SK-N-SH treated with all-trans-retinoic acid at 6 μM for 48 hours (cell line): ENCODE results near the gene CADM1.

Source experiments
- ATAC-seq: fragments of 200-7000 bp; cut with Tn5 transposase; 3 replicates; pipeline ENCODE4 v1.9.1; 2020; ENCODE audit warnings: mild to moderate bottlenecking, moderate library complexity
- ARNTL ChIP-seq: fragments of 450-650 bp; formaldehyde crosslinking; IDR thresholded peaks from 2 replicates; pipeline ENCODE4 v1.5.0; 2020; ENCODE audit warnings: low read depth, mild to moderate bottlenecking, moderate library complexity, borderline replicate concordance
- BACH2 ChIP-seq: fragments of 250-450 bp; sonication (Bioruptor Pico); IDR thresholded peaks from 2 replicates; pipeline ENCODE4 v1.9.0; 2021; ENCODE audit warnings: mild to moderate bottlenecking, borderline replicate concordance
- CSDC2 ChIP-seq: fragments of 250-450 bp; sonication (Bioruptor Pico); IDR thresholded peaks from 2 replicates; pipeline ENCODE4 v1.5.0; 2020; ENCODE audit warnings: mild to moderate bottlenecking, moderate library complexity
- ESRRG ChIP-seq: fragments of 250-450 bp; sonication (Bioruptor Pico); IDR thresholded peaks from 2 replicates; pipeline ENCODE4 v1.6.1; 2021; ENCODE audit warnings: mild to moderate bottlenecking
- GLIS3 ChIP-seq: fragments of 250-450 bp; sonication (Bioruptor Pico); IDR thresholded peaks from 2 replicates; pipeline ENCODE4 v1.5.0; 2020; ENCODE audit warnings: mild to moderate bottlenecking, moderate library complexity
- ISL1 ChIP-seq: fragments of 250-450 bp; sonication (Bioruptor Pico); IDR thresholded peaks from 2 replicates; pipeline ENCODE4 v2.1.2; 2022; ENCODE audit warnings: mild to moderate bottlenecking, moderate library complexity
- OSR1 ChIP-seq: fragments of 250-450 bp; sonication (Bioruptor Pico); IDR thresholded peaks from 2 replicates; pipeline ENCODE4 v1.8.0; 2022; ENCODE audit warnings: moderate library complexity, mild to moderate bottlenecking, inconsistent platforms
- PPARA ChIP-seq: fragments of 250-450 bp; sonication (Bioruptor Pico); IDR thresholded peaks from 2 replicates; pipeline ENCODE4 v1.5.0; 2020; ENCODE audit warnings: mild to moderate bottlenecking, borderline replicate concordance
- TCF4 ChIP-seq: fragments of 250-450 bp; sonication (Bioruptor Pico); IDR thresholded peaks from 2 replicates; pipeline ENCODE4 v1.8.0; 2021; ENCODE audit warnings: mild to moderate bottlenecking, moderate library complexity, borderline replicate concordance
- TOX ChIP-seq: fragments of 250-450 bp; sonication (Bioruptor Pico); IDR thresholded peaks from 2 replicates; pipeline ENCODE4 v1.8.0; 2021; ENCODE audit warnings: mild to moderate bottlenecking, moderate library complexity, borderline replicate concordance
- ZC3H10 ChIP-seq: fragments of 250-450 bp; sonication (Bioruptor Pico); IDR thresholded peaks from 2 replicates; pipeline ENCODE4 v1.5.1; 2021; ENCODE audit warnings: mild to moderate bottlenecking, moderate library complexity
- ZFP3 ChIP-seq: fragments of 250-450 bp; sonication (Bioruptor Pico); IDR thresholded peaks from 2 replicates; pipeline ENCODE4 v1.5.0; 2020; ENCODE audit warnings: mild to moderate bottlenecking, moderate library complexity
- ZFP30 ChIP-seq: fragments of 450-650 bp; formaldehyde crosslinking; IDR thresholded peaks from 2 replicates; pipeline ENCODE4 v1.5.0; 2022; ENCODE audit warnings: mild to moderate bottlenecking, moderate library complexity
- ZNF565 ChIP-seq: fragments of 450-650 bp; formaldehyde crosslinking; conservative IDR thresholded peaks from 2 replicates; pipeline ENCODE4 v1.5.0; 2020; ENCODE audit warnings: low read depth, mild to moderate bottlenecking, moderate library complexity
- ZNF70 ChIP-seq: fragments of 450-650 bp; formaldehyde crosslinking; IDR thresholded peaks from 2 replicates; pipeline ENCODE4 v1.5.0; 2020; ENCODE audit warnings: mild to moderate bottlenecking, moderate library complexity
- ZNF8 ChIP-seq: fragments of 450-650 bp; formaldehyde crosslinking; IDR thresholded peaks from 2 replicates; pipeline ENCODE4 v1.5.0; 2020; ENCODE audit warnings: mild to moderate bottlenecking, moderate library complexity
- TF ChIP-seq, protein P1 (sequence below): fragments of 250-450 bp; sonication (Bioruptor Pico); IDR thresholded peaks from 2 replicates; pipeline ENCODE4 v1.5.1; 2020; ENCODE audit warnings: low read depth, mild to moderate bottlenecking, moderate library complexity
- TF ChIP-seq, protein P2 (sequence below): fragments of 250-450 bp; sonication (Bioruptor Pico); IDR thresholded peaks from 2 replicates; pipeline ENCODE4 v1.8.0; 2021; ENCODE audit warnings: low read depth, mild to moderate bottlenecking, moderate library complexity, borderline replicate concordance
- TF ChIP-seq, protein P3 (sequence below): fragments of 250-450 bp; sonication (Bioruptor Pico); IDR thresholded peaks from 2 replicates; pipeline ENCODE4 v1.8.0; 2020; ENCODE audit warnings: mild to moderate bottlenecking, moderate library complexity, borderline replicate concordance
- TF ChIP-seq, protein P4 (sequence below): fragments of 250-450 bp; sonication (Bioruptor Pico); IDR thresholded peaks from 2 replicates; pipeline ENCODE4 v1.5.1; 2021; ENCODE audit warnings: mild to moderate bottlenecking, moderate library complexity
- TF ChIP-seq, protein P5 (sequence below): fragments of 250-450 bp; sonication (Bioruptor Pico); IDR thresholded peaks from 2 replicates; pipeline ENCODE4 v1.5.0; 2020; ENCODE audit warnings: mild to moderate bottlenecking, moderate library complexity

The CADM1 gene

DNA sequence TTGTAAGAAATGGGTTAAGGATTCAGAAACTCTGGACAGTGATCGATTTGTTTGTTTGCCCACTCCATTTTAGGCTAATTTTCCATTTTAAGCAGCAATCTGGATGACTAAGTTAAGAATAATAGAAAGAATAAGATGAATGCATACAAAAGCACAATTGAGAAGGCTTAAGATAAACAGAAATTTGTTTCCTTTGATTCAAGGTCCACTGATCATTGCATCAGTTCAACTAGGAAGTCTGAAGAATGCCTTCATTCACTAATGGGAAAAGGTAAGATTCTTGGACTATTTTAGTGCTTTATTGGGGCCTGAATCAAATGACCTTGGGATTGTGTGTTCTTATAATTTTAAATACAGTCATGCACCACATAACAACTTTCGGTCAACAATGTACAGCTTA, 140.8 kb downstream of the CADM1 start:
- ATAC-seq = no peak
- TF ChIP-seq GLIS3 = no peak
- no peak for TF ChIP-seq TCF4
- TF ChIP-seq ARNTL = no peak
- no peak for TF ChIP-seq CSDC2 (CRISPR knock-in tag)
- no peak for TF ChIP-seq OSR1 (CRISPR knock-in tag)
- no peak for TF ChIP-seq ZNF8 (CRISPR knock-in tag)
- TF ChIP-seq, protein P1, sequence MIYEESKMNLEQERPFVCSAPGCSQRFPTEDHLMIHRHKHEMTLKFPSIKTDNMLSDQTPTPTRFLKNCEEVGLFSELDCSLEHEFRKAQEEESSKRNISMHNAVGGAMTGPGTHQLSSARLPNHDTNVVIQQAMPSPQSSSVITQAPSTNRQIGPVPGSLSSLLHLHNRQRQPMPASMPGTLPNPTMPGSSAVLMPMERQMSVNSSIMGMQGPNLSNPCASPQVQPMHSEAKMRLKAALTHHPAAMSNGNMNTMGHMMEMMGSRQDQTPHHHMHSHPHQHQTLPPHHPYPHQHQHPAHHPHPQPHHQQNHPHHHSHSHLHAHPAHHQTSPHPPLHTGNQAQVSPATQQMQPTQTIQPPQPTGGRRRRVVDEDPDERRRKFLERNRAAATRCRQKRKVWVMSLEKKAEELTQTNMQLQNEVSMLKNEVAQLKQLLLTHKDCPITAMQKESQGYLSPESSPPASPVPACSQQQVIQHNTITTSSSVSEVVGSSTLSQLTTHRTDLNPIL (CRISPR knock-in tag) = no peak
- no peak for TF ChIP-seq PPARA (CRISPR knock-in tag)
- TF ChIP-seq, protein P2, sequence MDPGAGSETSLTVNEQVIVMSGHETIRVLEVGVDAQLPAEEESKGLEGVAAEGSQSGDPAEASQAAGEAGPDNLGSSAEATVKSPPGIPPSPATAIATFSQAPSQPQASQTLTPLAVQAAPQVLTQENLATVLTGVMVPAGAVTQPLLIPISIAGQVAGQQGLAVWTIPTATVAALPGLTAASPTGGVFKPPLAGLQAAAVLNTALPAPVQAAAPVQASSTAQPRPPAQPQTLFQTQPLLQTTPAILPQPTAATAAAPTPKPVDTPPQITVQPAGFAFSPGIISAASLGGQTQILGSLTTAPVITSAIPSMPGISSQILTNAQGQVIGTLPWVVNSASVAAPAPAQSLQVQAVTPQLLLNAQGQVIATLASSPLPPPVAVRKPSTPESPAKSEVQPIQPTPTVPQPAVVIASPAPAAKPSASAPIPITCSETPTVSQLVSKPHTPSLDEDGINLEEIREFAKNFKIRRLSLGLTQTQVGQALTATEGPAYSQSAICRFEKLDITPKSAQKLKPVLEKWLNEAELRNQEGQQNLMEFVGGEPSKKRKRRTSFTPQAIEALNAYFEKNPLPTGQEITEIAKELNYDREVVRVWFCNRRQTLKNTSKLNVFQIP (CRISPR knock-in tag) = no peak
- TF ChIP-seq, protein P3, sequence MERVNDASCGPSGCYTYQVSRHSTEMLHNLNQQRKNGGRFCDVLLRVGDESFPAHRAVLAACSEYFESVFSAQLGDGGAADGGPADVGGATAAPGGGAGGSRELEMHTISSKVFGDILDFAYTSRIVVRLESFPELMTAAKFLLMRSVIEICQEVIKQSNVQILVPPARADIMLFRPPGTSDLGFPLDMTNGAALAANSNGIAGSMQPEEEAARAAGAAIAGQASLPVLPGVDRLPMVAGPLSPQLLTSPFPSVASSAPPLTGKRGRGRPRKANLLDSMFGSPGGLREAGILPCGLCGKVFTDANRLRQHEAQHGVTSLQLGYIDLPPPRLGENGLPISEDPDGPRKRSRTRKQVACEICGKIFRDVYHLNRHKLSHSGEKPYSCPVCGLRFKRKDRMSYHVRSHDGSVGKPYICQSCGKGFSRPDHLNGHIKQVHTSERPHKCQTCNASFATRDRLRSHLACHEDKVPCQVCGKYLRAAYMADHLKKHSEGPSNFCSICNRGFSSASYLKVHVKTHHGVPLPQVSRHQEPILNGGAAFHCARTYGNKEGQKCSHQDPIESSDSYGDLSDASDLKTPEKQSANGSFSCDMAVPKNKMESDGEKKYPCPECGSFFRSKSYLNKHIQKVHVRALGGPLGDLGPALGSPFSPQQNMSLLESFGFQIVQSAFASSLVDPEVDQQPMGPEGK (CRISPR knock-in tag) = no peak
- TF ChIP-seq ZFP3 (CRISPR knock-in tag) = no peak
- TF ChIP-seq ESRRG (CRISPR knock-in tag) = no peak
- no peak for TF ChIP-seq ZFP30 (CRISPR knock-in tag)
- TF ChIP-seq ISL1 (CRISPR knock-in tag) = no peak
- TF ChIP-seq BACH2 (CRISPR knock-in tag) = no peak
- no peak for TF ChIP-seq TOX (CRISPR knock-in tag)
- TF ChIP-seq, protein P4, sequence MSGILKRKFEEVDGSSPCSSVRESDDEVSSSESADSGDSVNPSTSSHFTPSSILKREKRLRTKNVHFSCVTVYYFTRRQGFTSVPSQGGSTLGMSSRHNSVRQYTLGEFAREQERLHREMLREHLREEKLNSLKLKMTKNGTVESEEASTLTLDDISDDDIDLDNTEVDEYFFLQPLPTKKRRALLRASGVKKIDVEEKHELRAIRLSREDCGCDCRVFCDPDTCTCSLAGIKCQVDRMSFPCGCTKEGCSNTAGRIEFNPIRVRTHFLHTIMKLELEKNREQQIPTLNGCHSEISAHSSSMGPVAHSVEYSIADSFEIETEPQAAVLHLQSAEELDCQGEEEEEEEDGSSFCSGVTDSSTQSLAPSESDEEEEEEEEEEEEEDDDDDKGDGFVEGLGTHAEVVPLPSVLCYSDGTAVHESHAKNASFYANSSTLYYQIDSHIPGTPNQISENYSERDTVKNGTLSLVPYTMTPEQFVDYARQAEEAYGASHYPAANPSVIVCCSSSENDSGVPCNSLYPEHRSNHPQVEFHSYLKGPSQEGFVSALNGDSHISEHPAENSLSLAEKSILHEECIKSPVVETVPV (CRISPR knock-in tag) = no peak

DNA sequence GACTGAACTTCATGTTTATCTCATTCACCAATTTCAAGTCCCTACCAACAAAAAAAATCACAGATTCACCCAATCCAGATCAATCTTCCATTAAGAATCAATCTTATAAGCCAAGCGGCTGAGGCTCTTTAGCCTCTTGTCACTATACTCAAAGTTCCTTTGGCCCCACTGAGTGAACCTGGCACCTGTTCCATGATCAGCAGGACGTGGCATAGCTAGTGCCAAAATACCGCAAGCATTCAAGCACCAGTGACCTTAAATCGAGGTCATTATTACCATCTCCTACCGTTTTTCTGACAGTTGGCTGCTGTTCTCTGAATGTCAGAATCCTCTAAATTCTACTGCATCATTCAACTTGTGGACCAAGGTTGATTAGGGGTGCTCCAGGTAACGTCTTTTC, 141.2 kb downstream of the CADM1 start:
- ATAC-seq = no peak
- no peak for TF ChIP-seq PPARA (CRISPR knock-in tag)
- no peak for TF ChIP-seq TCF4
- TF ChIP-seq ZNF8 (CRISPR knock-in tag) = no peak
- no peak for TF ChIP-seq ZFP30 (CRISPR knock-in tag)
- TF ChIP-seq ZNF70 (CRISPR knock-in tag) = no peak
- no peak for TF ChIP-seq BACH2 (CRISPR knock-in tag)
- no peak for TF ChIP-seq ZNF565 (CRISPR knock-in tag)
- TF ChIP-seq OSR1 (CRISPR knock-in tag) = no peak
- TF ChIP-seq ESRRG (CRISPR knock-in tag) = no peak
- TF ChIP-seq ZFP3 (CRISPR knock-in tag) = no peak
- TF ChIP-seq ZC3H10 (CRISPR knock-in tag) = no peak
- no peak for TF ChIP-seq GLIS3
- no peak for TF ChIP-seq TOX (CRISPR knock-in tag)
- no peak for TF ChIP-seq ARNTL
- no peak for TF ChIP-seq ISL1 (CRISPR knock-in tag)
- TF ChIP-seq, protein P5, sequence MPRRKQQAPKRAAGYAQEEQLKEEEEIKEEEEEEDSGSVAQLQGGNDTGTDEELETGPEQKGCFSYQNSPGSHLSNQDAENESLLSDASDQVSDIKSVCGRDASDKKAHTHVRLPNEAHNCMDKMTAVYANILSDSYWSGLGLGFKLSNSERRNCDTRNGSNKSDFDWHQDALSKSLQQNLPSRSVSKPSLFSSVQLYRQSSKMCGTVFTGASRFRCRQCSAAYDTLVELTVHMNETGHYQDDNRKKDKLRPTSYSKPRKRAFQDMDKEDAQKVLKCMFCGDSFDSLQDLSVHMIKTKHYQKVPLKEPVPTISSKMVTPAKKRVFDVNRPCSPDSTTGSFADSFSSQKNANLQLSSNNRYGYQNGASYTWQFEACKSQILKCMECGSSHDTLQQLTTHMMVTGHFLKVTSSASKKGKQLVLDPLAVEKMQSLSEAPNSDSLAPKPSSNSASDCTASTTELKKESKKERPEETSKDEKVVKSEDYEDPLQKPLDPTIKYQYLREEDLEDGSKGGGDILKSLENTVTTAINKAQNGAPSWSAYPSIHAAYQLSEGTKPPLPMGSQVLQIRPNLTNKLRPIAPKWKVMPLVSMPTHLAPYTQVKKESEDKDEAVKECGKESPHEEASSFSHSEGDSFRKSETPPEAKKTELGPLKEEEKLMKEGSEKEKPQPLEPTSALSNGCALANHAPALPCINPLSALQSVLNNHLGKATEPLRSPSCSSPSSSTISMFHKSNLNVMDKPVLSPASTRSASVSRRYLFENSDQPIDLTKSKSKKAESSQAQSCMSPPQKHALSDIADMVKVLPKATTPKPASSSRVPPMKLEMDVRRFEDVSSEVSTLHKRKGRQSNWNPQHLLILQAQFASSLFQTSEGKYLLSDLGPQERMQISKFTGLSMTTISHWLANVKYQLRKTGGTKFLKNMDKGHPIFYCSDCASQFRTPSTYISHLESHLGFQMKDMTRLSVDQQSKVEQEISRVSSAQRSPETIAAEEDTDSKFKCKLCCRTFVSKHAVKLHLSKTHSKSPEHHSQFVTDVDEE (CRISPR knock-in tag) = no peak
- TF ChIP-seq, protein P1 (CRISPR knock-in tag) = no peak
